ENCODE measurements around the gene CAD.

CAD gene

DNA sequence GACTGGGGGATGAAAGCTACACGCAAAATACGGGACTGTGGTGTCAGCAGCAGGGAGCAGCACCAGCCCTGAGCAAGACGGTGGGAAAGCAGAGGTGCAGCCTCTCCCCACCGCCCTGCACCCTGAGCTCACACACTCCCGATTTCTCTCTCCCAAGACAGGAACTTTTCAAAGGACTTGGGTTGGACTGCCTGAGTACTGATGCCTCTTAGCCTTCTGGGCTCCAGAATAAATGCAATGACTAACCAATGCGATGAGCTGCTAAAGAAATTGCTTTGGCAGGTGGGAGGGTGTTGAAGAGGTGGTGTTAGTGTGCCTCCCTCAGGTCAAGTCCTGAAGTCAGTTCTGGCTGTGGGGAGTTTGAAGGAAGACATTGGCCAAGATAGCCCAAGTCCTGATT is 74.7 kb downstream of the CAD start:
- Histone ChIP-seq H3K4me1 (ENCODE audit: insufficient read depth, low read length, poor library complexity, severe bottlenecking) (no peaks in the 10 kb centered on the region), H2AFZ (ENCODE audit: low read length) (no peak overlapping the region), H3K9me3 (ENCODE audit: insufficient read depth, low read depth, low read length) (no peaks in the 10 kb centered on the region), H4K20me1 (ENCODE audit: insufficient read depth, low read length, poor library complexity, severe bottlenecking) (no peaks in the 10 kb centered on the region), H3K4me3 (ENCODE audit: low read length, poor library complexity, severe bottlenecking) (no peak overlapping the region), H3K79me2 (ENCODE audit: insufficient read depth, low read length) (no peaks in the 10 kb centered on the region), H3K9ac (ENCODE audit: low read depth, low read length, poor library complexity, severe bottlenecking) (no peak overlapping the region), H3F3A (ENCODE audit: low read depth) (no peaks in the 10 kb centered on the region), H3K27me3 (ENCODE audit: insufficient read depth, low read length, poor library complexity, severe bottlenecking) (no peaks in the 10 kb centered on the region), H3K9me2 (replicated peaks; ENCODE audit: low read depth, low read length) (no peaks in the 10 kb centered on the region), H3K4me2 (ENCODE audit: low read depth, low read length, poor library complexity, severe bottlenecking) (no peak overlapping the region), H3K36me3 (ENCODE audit: insufficient read depth, low read length) (no peaks in the 10 kb centered on the region)
- TF ChIP-seq, protein P1, sequence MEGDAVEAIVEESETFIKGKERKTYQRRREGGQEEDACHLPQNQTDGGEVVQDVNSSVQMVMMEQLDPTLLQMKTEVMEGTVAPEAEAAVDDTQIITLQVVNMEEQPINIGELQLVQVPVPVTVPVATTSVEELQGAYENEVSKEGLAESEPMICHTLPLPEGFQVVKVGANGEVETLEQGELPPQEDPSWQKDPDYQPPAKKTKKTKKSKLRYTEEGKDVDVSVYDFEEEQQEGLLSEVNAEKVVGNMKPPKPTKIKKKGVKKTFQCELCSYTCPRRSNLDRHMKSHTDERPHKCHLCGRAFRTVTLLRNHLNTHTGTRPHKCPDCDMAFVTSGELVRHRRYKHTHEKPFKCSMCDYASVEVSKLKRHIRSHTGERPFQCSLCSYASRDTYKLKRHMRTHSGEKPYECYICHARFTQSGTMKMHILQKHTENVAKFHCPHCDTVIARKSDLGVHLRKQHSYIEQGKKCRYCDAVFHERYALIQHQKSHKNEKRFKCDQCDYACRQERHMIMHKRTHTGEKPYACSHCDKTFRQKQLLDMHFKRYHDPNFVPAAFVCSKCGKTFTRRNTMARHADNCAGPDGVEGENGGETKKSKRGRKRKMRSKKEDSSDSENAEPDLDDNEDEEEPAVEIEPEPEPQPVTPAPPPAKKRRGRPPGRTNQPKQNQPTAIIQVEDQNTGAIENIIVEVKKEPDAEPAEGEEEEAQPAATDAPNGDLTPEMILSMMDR (conservative IDR thresholded peaks at IDR 0.05; ENCODE audit: low read length) = peak; percentile 45
- no peak for TF ChIP-seq EZH2phosphoT487 (IDR thresholded peaks at IDR 0.05; ENCODE audit: borderline replicate concordance)
